GM10266 (cell line): ENCODE results near the gene MRPS17.

Experiments used
- DNase-seq: peaks from one replicate; pipeline ENCODE4 v3.0.0; 2012; ENCODE audit errors: extremely low spot score
- TF ChIP-seq, protein P1 (sequence below): IDR thresholded peaks from 2 replicates; pipeline ENCODE4 v1.5.1; 2012; ENCODE audit warnings: mild to moderate bottlenecking, low read depth; ENCODE audit not compliant: control insufficient read depth, insufficient read depth; ENCODE audit errors: missing control alignments

MRPS17 gene

DNA sequence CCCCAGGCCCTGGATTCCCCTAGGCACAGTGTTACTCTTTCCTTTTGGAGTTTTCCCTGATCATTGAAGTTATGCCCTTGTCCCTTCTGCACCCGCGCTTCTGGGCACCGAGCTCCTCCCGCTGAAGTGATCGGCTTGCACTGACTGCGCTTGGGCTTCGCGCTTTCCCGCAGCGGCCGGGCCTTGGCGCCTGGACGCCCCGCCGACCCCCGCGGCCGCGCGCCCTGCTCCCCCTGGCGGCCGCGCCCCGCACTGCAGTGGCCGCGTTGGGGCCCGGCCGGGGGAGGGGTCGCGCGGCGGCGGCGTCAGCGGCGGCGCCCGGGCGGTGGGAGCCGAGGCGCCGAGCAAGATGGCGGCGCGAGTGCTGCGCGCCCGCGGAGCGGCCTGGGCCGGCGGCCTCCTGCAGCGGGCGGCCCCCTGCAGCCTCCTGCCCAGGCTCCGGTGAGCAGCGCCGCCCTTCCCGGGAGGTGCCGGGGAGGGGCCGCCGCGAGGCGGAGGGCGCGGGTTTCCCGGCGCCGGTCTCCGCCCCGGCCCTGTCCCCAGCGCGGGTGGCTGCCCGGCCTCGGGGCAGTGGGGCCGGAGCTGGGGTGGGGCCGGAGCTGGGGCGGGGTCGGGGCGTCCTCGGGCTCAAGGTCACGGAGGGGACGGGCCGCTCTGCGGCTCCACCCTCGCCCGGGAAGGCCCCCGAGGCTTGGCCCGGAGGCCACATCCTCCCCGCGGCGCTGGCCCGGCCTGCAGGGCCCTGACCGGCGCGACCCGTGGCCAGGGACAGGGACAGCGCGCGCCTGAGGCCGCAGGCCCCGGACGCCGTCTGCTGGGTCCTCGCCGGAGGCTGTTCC lies 12.8 kb downstream of the MRPS17 start, which contains the start of gene NIPSNAP2:
TSS of gene NIPSNAP2 (plus strand) at position 325 of the 839 bp plus-strand sequence. CDS start at position 350, 25 bp downstream.
- TF ChIP-seq, protein P1, sequence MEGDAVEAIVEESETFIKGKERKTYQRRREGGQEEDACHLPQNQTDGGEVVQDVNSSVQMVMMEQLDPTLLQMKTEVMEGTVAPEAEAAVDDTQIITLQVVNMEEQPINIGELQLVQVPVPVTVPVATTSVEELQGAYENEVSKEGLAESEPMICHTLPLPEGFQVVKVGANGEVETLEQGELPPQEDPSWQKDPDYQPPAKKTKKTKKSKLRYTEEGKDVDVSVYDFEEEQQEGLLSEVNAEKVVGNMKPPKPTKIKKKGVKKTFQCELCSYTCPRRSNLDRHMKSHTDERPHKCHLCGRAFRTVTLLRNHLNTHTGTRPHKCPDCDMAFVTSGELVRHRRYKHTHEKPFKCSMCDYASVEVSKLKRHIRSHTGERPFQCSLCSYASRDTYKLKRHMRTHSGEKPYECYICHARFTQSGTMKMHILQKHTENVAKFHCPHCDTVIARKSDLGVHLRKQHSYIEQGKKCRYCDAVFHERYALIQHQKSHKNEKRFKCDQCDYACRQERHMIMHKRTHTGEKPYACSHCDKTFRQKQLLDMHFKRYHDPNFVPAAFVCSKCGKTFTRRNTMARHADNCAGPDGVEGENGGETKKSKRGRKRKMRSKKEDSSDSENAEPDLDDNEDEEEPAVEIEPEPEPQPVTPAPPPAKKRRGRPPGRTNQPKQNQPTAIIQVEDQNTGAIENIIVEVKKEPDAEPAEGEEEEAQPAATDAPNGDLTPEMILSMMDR: peak; percentile 94
- peak; percentile 92 for DNase-seq

DNA sequence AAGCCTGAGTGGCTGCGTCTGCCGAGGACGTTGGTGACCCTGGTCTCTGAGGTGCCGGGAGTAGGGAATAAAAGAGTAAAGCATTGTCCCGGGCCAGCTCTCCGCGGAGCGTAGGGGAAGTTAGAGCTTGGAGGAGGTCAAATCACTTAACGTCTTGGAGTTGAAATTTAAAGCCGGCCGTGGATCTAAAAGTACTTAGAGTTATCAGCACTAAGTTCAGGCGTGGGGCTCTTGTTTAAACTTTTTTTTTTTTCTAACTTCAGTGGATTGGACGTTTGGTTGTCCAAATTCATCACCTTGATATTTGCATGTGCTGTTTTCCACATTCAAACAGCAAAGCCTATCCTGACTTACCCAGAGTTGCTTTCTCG lies 13.4 kb downstream of the MRPS17 start:
- TF ChIP-seq, protein P1: no peak
- no peak for DNase-seq

DNA sequence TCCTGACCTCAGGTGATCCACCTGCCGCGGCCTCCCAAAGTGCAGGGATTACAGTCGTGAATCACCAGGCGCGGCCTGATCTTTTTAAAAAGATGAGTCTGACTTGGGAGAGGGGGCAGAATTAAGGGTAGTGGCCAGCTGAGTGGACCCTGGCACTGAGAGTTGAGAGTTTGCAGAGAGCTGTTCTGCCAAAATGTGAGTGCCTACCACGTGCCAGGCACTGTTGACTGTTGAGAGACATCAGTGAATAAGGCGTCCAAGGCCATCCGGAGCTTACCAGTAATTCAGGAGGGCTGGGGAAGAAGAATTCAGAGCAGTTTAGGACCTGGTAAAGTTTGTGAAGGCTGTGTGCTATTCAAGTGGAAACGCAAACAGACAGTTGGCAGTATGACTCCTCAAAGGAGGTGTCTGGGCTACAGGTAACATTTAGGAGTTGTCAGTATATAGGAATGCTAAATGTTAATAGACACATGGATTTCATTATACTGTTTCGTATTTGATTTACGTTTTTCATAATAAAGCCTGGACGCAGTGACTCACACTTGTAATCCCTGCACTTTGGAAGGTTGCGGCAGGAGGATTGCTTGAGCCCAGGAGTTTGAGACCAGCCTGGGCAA lies 14.2 kb downstream of the MRPS17 start:
- TF ChIP-seq, protein P1: no peak
- DNase-seq: no peak

DNA sequence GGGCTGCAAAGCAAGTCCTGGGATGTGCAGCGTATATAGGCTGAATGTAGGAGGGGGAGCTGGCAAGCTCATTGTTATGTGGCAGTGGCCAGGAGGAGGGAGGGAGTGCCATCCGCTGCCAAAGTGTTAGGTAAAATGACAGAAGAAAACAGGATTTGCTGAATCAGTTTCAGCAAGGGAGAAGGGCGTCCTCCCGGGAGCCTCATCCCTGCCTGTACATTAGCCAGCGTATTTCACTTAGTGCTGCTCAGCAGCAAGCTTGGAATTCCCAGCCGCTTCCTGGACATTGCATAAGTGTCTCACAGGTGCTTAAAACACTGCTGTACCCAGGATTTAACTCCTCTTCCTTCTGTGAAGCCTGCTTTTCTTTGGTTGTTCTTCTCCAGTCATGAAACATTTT lies 15.2 kb downstream of the MRPS17 start:
- no peak for DNase-seq
- TF ChIP-seq, protein P1: no peak

DNA sequence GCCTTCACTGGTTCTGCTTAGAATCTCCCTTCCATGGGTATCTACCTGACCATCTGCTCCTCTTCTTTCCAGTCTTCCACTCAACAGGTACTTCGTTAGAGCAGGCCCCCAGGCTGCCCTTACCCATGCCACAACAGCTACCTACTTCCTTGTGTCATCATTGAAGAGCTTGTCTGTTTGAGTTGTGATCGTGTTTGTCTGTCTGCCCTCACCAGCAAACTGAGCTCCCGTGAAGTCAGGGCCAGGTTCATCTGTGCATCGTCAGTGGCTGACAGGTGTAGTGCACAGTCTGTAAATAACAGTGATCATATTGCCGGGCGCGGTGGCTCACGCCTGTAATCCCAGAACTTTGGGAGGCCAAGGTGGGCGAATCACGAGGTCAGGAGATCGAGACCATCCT lies 17.7 kb downstream of the MRPS17 start:
- TF ChIP-seq, protein P1: no peak
- DNase-seq: no peak

DNA sequence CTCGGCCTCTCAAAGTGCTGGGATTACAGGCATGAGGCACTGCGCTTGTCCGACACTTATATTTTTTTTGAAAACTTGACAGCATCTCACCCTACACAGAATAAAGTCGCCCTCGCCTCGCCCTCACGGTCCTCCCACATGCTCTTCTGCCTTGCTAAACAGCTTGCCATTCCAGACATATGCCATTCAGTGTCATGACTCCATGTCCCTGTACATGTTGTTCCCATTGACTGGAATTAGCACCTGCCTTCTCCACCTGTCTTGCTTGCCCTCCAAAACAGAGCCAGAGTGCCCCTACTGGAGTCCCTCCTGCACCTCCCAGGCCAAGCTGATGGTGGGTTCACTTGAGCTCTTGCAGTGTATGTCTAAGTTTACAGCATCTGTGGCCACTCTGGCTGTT lies 18.9 kb downstream of the MRPS17 start:
- TF ChIP-seq, protein P1: no peak
- DNase-seq: no peak

DNA sequence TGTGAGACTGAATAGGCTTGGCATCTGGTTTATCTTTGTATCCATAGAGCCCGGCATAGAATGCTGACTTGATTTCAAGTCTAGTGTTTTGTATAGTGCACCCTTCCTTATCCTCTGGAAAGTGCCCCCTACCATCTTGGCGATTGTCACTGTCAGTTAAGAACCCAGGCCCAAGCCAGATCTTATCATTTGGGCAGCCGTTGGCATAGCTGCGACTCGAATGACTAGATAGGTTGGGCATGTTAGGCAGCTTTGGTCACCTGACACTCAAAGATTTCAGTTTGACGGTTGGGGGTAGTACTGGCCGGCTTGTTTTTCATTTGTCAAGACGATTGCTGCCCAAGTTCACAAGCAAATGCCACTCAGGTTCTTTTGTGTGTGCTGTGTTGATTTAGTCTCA lies 19.3 kb downstream of the MRPS17 start:
- DNase-seq: no peak
- TF ChIP-seq, protein P1: no peak
